ENCODE measurements around the gene DOCK2. TPM values are rescaled to one million over a fixed set of nuclear protein-coding genes. Genes with fewer than 3 reads are reported as not detected.

Gene DOCK2
- total RNA-seq, 1 experiment from 2014 or later = 0.26 TPM

- no peaks in the 10 kb centered on the region for H3K36me3 ChIP-seq (ENCODE audit: low read depth, low read length)
- no TSS peak for BruUV-seq (replicated peaks)
- H2AFZ ChIP-seq (ENCODE audit: low read length) = peak overlapping the region; percentile 37; the same call in 1 of the 2 replicates
- H3F3A ChIP-seq (ENCODE audit: low read length, unreplicated experiment) = no peaks in the 10 kb centered on the region
- H3K27me3 ChIP-seq (ENCODE audit: low read length) = no peaks in the 10 kb centered on the region
- H3K4me3 ChIP-seq (ENCODE audit: low read length) = peak overlapping the region; percentile 78
- peak overlapping the region; percentile 64 for H3K9ac ChIP-seq (ENCODE audit: low read length)
- H3K4me2 ChIP-seq (ENCODE audit: low read length) = peak overlapping the region; percentile 91
- no peaks in the 10 kb centered on the region for H3K9me3 ChIP-seq (ENCODE audit: low read length)
- TF ChIP-seq EZH2phosphoT487 (IDR thresholded peaks at IDR 0.05; ENCODE audit: borderline replicate concordance, low read length) = no peak
- TF ChIP-seq EZH2 (IDR thresholded peaks at IDR 0.05; ENCODE audit: low read length, unreplicated experiment) = no peak
- TF ChIP-seq CTCF (conservative IDR thresholded peaks at IDR 0.05; ENCODE audit: low read depth, low read length) = no peak
- H3K9me2 ChIP-seq (replicated peaks; ENCODE audit: low read length) = no peaks in the 10 kb centered on the region
- H4K20me1 ChIP-seq (ENCODE audit: low read length) = no peaks in the 10 kb centered on the region
- H3K4me1 ChIP-seq (ENCODE audit: insufficient read depth, low read length) = peaks cover 55% of the 10 kb centered on the region
- POLR2A ChIA-PET (ENCODE audit: unreplicated experiment) = no interaction called here
- ATAC-seq (no peak), DNase-seq (no peak)
- H3K79me2 ChIP-seq (ENCODE audit: low read length) = peaks cover 25% of the 10 kb centered on the region
- H3K27ac ChIP-seq (ENCODE audit: low read length) = no peak overlapping the region
- CTCF ChIA-PET = no interaction called here
- intact Hi-C loops (cut with micrococcal nuclease) = loop anchor here (1.0 kb wide), 1 partner anchor 32 kb away; no protein-coding TSS in a partner anchor
Observed at GRCh38 chr5:169978714-169979113, 341.6 kb downstream of the DOCK2 start.

DNA sequence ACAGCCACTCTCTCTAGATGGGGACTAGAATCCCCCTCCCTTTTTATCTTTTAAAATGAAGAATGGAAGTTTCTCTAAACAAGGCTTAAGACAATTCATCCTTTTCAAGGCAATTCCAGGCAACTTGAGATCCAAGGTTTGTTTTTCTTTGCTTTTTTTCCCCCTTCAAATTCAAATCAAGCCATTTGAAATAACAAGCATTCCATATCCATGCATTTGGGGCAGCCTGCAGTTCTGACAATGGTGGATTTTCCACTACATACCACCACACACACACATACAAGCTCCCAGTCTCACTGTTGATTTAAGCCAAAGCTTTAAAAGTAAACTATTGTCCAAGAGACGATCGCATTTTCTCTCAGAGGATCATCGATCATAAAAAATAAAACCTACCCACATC, 342.8 kb downstream of the DOCK2 start:
- ChIA-PET POLR2A (ENCODE audit: unreplicated experiment) (no interaction called here), CTCF (interaction anchor here (0.6 to 1.7 kb wide), 8 partner anchors 9 to 278 kb away, joined by 3 to 19 read pairs (median 6); no protein-coding TSS in a partner anchor)
- DNase-seq (no peak), ATAC-seq (no peak)
- intact Hi-C loops (cut with micrococcal nuclease) = loop anchor here (1.0 to 5.0 kb wide), 6 partner anchors 69 to 284 kb away; no protein-coding TSS in a partner anchor
- H3F3A ChIP-seq (ENCODE audit: low read length, unreplicated experiment) = no peaks in the 10 kb centered on the region
- BruUV-seq (replicated peaks) = TSS peak; percentile 67
- peaks cover 51% of the 10 kb centered on the region for H3K4me1 ChIP-seq (ENCODE audit: insufficient read depth, low read length)
- H4K20me1 ChIP-seq (ENCODE audit: low read length) = no peaks in the 10 kb centered on the region
- H3K27ac ChIP-seq (ENCODE audit: low read length) = peak overlapping the region; percentile 25
- H3K36me3 ChIP-seq (ENCODE audit: low read depth, low read length) = no peaks in the 10 kb centered on the region
- no peak for TF ChIP-seq CTCF (conservative IDR thresholded peaks at IDR 0.05; ENCODE audit: low read depth, low read length)
- no peak for TF ChIP-seq EZH2phosphoT487 (IDR thresholded peaks at IDR 0.05; ENCODE audit: borderline replicate concordance, low read length)
- no peak for TF ChIP-seq EZH2 (IDR thresholded peaks at IDR 0.05; ENCODE audit: low read length, unreplicated experiment)
- peak overlapping the region; percentile 91 for H3K4me2 ChIP-seq (ENCODE audit: low read length)
- H3K9me3 ChIP-seq (ENCODE audit: low read length) = no peaks in the 10 kb centered on the region
- peak overlapping the region; percentile 64 for H3K9ac ChIP-seq (ENCODE audit: low read length)
- H3K27me3 ChIP-seq (ENCODE audit: low read length) = no peaks in the 10 kb centered on the region
- peak overlapping the region; percentile 89 for H2AFZ ChIP-seq (ENCODE audit: low read length)
- H3K4me3 ChIP-seq (ENCODE audit: low read length) = peak overlapping the region; percentile 78
- no peaks in the 10 kb centered on the region for H3K9me2 ChIP-seq (replicated peaks; ENCODE audit: low read length)
- peaks cover 23% of the 10 kb centered on the region for H3K79me2 ChIP-seq (ENCODE audit: low read length)

- ChIA-PET POLR2A (ENCODE audit: unreplicated experiment) (no interaction called here), CTCF (interaction anchor here (0.6 to 1.7 kb wide), 12 partner anchors 9 to 278 kb away, joined by 3 to 19 read pairs (median 4); no protein-coding TSS in a partner anchor)
- peaks cover 16% of the 10 kb centered on the region for H3K79me2 ChIP-seq (ENCODE audit: low read length)
- BruUV-seq (replicated peaks) = no TSS peak
- H3K4me1 ChIP-seq (ENCODE audit: insufficient read depth, low read length) = peaks cover 51% of the 10 kb centered on the region
- TF ChIP-seq EZH2phosphoT487 (IDR thresholded peaks at IDR 0.05; ENCODE audit: borderline replicate concordance, low read length) (no peak), CTCF (conservative IDR thresholded peaks at IDR 0.05; ENCODE audit: low read depth, low read length) (peak; percentile 84)
- H3K9ac ChIP-seq (ENCODE audit: low read length) = peak within 1 kb of the TSS; percentile 64
- peak; percentile 88 for DNase-seq
- peak within 1 kb of the TSS; percentile 91 for H3K4me2 ChIP-seq (ENCODE audit: low read length)
- no peaks in the 10 kb centered on the region for H3K27me3 ChIP-seq (ENCODE audit: low read length)
- no peaks in the 10 kb centered on the region for H3K9me3 ChIP-seq (ENCODE audit: low read length)
- H2AFZ ChIP-seq (ENCODE audit: low read length) = peak within 1 kb of the TSS; percentile 89
- ATAC-seq = peak; percentile 66
- peak within 1 kb of the TSS; percentile 78 for H3K4me3 ChIP-seq (ENCODE audit: low read length)
- H3K27ac ChIP-seq (ENCODE audit: low read length) = peak within 1 kb of the TSS; percentile 25
- intact Hi-C loops (cut with micrococcal nuclease) = loop anchor here (1.0 to 5.0 kb wide), 6 partner anchors 69 to 284 kb away; no protein-coding TSS in a partner anchor
- H3K9me2 ChIP-seq (replicated peaks; ENCODE audit: low read length) = no peaks in the 10 kb centered on the region
- no peaks in the 10 kb centered on the region for H4K20me1 ChIP-seq (ENCODE audit: low read length)
- no peaks in the 10 kb centered on the region for H3K36me3 ChIP-seq (ENCODE audit: low read depth, low read length)
- no peaks in the 10 kb centered on the region for H3F3A ChIP-seq (ENCODE audit: low read length, unreplicated experiment)
Observed at GRCh38 chr5:169980418-169981053, 343.5 kb downstream of the DOCK2 start, which contains the start of gene INSYN2B. INSYN2B (minus strand) TSS chr5:169980495; CDS start chr5:169883898, 96,597 bp downstream.

Measured in PC-3 (cell line).